Measurements from ENCODE around the gene NOP16. TPM values are rescaled to one million over a fixed set of nuclear protein-coding genes. Genes with fewer than 3 reads are reported as not detected.

The NOP16 gene
- polyA plus RNA-seq, 2 of the 4 experiments (the other 2 are of a cell fraction): 90.7 to 127 TPM

- FAIRE-seq: no peak
- peak in 1 of 2 experiments; percentile 61 for DNase-seq (ENCODE audit: low read depth in 1 of 2, low spot score in 1 of 2)
- no peaks in the 10 kb centered on the region for H3K9me3 ChIP-seq
- TF ChIP-seq POLR2A (IDR thresholded peaks at IDR 0.05; ENCODE audit: low read length) (no peak), CBX2 (IDR thresholded peaks at IDR 0.05; ENCODE audit: borderline replicate concordance, low read depth) (no peak), JUNB (IDR thresholded peaks at IDR 0.05) (no peak), CHD4 (IDR thresholded peaks at IDR 0.05; ENCODE audit: borderline replicate concordance) (no peak), ATOH8 (CRISPR knock-in tag; IDR thresholded peaks at IDR 0.05; ENCODE audit: low read depth) (no peak), MAZ (IDR thresholded peaks at IDR 0.05; ENCODE audit: borderline replicate concordance, low read depth, low read length) (no peak), GATA3 (IDR thresholded peaks at IDR 0.05; ENCODE audit: borderline replicate concordance) (no peak), HDAC2 (IDR thresholded peaks at IDR 0.05) (no peak), ESRRA (IDR thresholded peaks at IDR 0.05; ENCODE audit: borderline replicate concordance, low read length) (no peak), CTCF (IDR thresholded peaks at IDR 0.05) (no peak), ELK1 (IDR thresholded peaks at IDR 0.05; ENCODE audit: low read depth, low read length) (no peak), ZC3H11A (IDR thresholded peaks at IDR 0.05) (no peak), MAFK (IDR thresholded peaks at IDR 0.05; ENCODE audit: partially characterized antibody) (no peak), HOXB13 (CRISPR knock-in tag; IDR thresholded peaks at IDR 0.05; ENCODE audit: low read depth) (no peak)
- CTCF ChIA-PET: interaction anchor here (2.5 to 3.0 kb wide), 2 partner anchors 11 to 20 kb away, joined by 16 to 19 read pairs; partner anchors contain the start of genes CLTB and FAF2
- peak overlapping the region; percentile 33 to 62; a peak in 3 of 6 replicates for H3K27ac ChIP-seq
- WGBS (ENCODE audit: missing lambda C conversion rate): 62% methylated on average over 4 of the region's 4 CpGs
- peak overlapping the region; percentile 49 for H3K4me2 ChIP-seq
- POLR2A ChIA-PET: no interaction called here
- no peak for ATAC-seq
- peaks cover 12% of the 10 kb centered on the region; the same call in 2 of the 3 replicates for H3K4me1 ChIP-seq
- no peak overlapping the region for H3K4me3 ChIP-seq
These were observed 39.6 kb upstream of the NOP16 start for GRCh38 chr5:176427971-176428370.

- no peak overlapping the region for H3K4me3 ChIP-seq
- 68% methylated on average over 1 of the region's 1 CpG for WGBS (ENCODE audit: missing lambda C conversion rate)
- peaks cover 12% of the 10 kb centered on the region; the same call in 2 of the 3 replicates for H3K4me1 ChIP-seq
- H3K27ac ChIP-seq: no peak overlapping the region
- no peaks in the 10 kb centered on the region for H3K9me3 ChIP-seq
- ATAC-seq (no peak), DNase-seq (ENCODE audit: low read depth in 1 of 2, low spot score in 1 of 2) (no peak), FAIRE-seq (no peak)
- no peak for TF ChIP-seq PBX3 (IDR thresholded peaks at IDR 0.05)
- no peak for TF ChIP-seq ZNF302 (CRISPR knock-in tag; IDR thresholded peaks at IDR 0.05)
- no peak for TF ChIP-seq KDM5A (IDR thresholded peaks at IDR 0.05)
- TF ChIP-seq JUNB (IDR thresholded peaks at IDR 0.05): no peak
- TF ChIP-seq CTCF (IDR thresholded peaks at IDR 0.05): no peak
- TF ChIP-seq POLR2AphosphoS2 (conservative IDR thresholded peaks at IDR 0.05; ENCODE audit: low read length): no peak
- TF ChIP-seq ZFP36 (IDR thresholded peaks at IDR 0.05; ENCODE audit: borderline replicate concordance, partially characterized antibody): no peak
- no peak for TF ChIP-seq ATOH8 (CRISPR knock-in tag; IDR thresholded peaks at IDR 0.05; ENCODE audit: low read depth)
- no peak for TF ChIP-seq BCL3 (IDR thresholded peaks at IDR 0.05)
- TF ChIP-seq HOXB5 (CRISPR knock-in tag; IDR thresholded peaks at IDR 0.05): no peak
- no peak for TF ChIP-seq MAFK (IDR thresholded peaks at IDR 0.05; ENCODE audit: partially characterized antibody)
- ChIA-PET POLR2A (no interaction called here), CTCF (interaction anchor here (0.7 to 3.0 kb wide), 5 partner anchors 10 to 116 kb away, joined by 3 to 19 read pairs (median 4); partner anchors contain the start of gene CLTB)
- H3K4me2 ChIP-seq: no peak overlapping the region
These were observed 38.5 kb upstream of the NOP16 start for GRCh38 chr5:176426876-176427275.
